ENCODE results near the gene EXD3. TPM values are rescaled to one million over a fixed set of nuclear protein-coding genes. Genes with fewer than 3 reads are reported as not detected.
A peak's percentile ranks its signal among the peaks of the same experiment; 100 is the strongest.

The EXD3 gene
- total and polyA plus RNA-seq, 8 donors = 8.1 to 57.3 (median 13.6) TPM

DNA sequence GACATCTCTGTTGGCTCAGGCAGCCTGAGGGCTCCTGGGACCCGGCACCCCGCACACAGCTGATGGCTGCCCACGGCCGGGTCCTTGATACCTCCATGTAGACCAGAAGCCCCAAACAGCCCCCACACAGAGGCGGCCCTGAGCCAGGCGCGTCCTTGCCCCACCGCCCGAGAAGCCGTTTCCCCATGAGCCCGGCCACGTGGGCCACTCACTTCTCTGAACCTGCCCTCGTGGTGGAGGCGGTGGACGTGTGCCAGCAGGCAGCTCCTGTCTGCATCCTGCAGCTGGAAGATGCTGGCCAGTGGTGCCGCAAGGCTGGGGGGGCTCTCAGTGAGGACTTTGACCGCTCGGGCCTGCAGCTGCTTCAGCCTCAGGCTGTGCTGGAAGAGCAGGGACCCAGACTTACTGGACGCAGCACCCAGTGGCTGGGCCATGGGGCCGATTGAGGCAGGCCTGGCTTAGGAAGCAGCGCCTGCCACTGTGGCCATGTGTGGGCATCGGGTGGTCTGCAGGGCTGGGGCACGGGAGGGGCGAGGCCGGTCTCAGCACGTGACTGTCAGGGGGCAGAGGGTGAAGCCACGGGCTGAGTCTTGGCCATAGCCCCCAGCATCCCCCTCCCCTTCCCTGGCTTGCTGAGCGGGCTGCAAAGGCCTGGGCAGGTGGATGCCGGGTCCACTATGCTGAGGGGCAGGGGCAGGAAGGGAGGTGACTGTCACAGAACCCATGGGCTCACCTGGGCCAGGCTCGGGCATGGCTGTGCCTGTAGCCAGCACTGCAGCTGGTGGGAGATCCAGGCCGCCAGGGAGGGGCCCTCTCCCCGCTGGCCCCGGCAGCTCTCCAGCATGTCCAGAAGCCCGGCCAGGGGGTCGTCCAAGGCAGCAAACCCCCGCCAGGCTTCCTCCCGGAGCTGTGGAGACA is 50.0 kb downstream of the EXD3 start:
- FAIRE-seq = no peak
- Histone ChIP-seq H3K4me1 (no peaks in the 10 kb centered on the region), H3K9me3 (no peaks in the 10 kb centered on the region), H3K27ac (no peak overlapping the region), H3K4me3 (no peak overlapping the region), H3K36me3 (no peaks in the 10 kb centered on the region), H3K27me3 (no peaks in the 10 kb centered on the region)
- DNase-seq = peak in 3 of 6 donors; percentile 13 to 73 (median 53)
- intact Hi-C loops (cut with DNase I) = no loop called here
- TF ChIP-seq, protein P1, sequence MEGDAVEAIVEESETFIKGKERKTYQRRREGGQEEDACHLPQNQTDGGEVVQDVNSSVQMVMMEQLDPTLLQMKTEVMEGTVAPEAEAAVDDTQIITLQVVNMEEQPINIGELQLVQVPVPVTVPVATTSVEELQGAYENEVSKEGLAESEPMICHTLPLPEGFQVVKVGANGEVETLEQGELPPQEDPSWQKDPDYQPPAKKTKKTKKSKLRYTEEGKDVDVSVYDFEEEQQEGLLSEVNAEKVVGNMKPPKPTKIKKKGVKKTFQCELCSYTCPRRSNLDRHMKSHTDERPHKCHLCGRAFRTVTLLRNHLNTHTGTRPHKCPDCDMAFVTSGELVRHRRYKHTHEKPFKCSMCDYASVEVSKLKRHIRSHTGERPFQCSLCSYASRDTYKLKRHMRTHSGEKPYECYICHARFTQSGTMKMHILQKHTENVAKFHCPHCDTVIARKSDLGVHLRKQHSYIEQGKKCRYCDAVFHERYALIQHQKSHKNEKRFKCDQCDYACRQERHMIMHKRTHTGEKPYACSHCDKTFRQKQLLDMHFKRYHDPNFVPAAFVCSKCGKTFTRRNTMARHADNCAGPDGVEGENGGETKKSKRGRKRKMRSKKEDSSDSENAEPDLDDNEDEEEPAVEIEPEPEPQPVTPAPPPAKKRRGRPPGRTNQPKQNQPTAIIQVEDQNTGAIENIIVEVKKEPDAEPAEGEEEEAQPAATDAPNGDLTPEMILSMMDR (IDR thresholded peaks at IDR 0.05) = no peak
- 91 to 94% methylated on average over 33 to 37 of the region's 37 CpGs for whole genome bisulfite sequencing, 2 donors
- no peak for ATAC-seq

DNA sequence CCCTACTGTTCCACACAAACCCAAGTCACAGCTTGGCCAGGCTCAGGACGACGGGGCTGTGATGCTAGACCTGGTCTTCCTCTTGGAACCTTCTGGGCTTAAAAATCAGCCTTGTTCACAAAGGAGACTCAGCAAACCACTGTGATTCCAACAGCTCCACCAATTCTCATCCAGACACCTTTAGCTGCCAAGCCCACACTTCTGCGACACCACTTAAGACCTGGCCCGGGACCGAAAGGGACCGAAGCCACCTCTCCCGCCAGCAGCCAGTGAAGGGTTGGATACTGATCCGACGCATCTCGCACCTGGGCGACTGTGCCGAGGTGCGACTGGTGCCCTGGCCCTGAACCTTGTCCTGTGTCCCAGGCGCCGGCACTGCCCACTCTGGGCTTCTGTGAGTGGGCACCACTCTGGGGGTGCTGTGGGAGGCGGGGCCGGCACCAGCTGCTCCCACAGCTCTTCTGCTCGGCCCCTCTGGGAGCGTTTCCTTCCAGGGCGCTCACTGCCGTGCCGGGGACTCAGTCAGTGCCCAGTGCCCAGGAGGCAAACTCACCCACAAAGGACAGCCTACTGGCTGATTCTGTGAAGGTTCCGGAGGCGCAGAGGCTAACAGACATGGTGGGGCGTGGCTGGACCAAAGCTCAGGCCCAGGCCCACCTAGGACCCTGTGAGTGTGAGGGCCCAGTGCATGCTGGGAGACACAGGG is 50.9 kb downstream of the EXD3 start:
- WGBS, 2 donors = 94 to 95% methylated on average over 25 of the region's 25 CpGs
- Histone ChIP-seq H3K9me3 (no peaks in the 10 kb centered on the region), H3K4me3 (no peak overlapping the region), H3K27ac (no peak overlapping the region), H3K4me1 (no peaks in the 10 kb centered on the region), H3K27me3 (no peaks in the 10 kb centered on the region), H3K36me3 (no peaks in the 10 kb centered on the region)
- intact Hi-C loops (cut with DNase I) = no loop called here
- no peak for FAIRE-seq
- ATAC-seq = no peak
- peak in 3 of 6 donors; percentile 10 to 45 (median 40) for DNase-seq
- TF ChIP-seq, protein P1 (IDR thresholded peaks at IDR 0.05) = no peak

DNA sequence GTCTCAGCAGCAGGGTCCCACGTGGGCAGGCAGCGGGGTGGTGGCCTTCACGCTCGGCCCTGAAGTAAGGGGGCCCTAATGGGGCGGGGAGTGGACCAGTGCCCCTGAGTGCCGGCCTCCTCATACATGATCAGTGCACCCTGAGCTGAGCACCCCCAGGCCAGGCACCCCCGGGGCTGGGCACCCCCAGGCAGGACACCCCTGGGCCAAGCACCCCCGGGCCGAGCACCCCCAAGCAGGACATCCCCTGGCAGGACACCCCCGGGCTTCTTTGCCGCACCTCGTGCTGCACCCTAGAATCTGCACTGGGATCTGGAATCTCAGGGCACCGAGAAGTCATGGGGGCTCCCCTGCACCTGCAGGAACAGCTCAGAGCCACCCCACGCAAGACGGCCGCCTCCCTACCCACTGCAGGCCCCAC is 51.4 kb downstream of the EXD3 start:
- Histone ChIP-seq H3K27ac (no peak overlapping the region), H3K36me3 (no peaks in the 10 kb centered on the region), H3K4me1 (no peaks in the 10 kb centered on the region), H3K27me3 (no peaks in the 10 kb centered on the region), H3K4me3 (no peak overlapping the region), H3K9me3 (no peaks in the 10 kb centered on the region)
- WGBS, 2 donors = 95 to 97% methylated on average over 15 to 16 of the region's 16 CpGs
- ATAC-seq (no peak), FAIRE-seq (no peak), DNase-seq (peak in 3 of 6 donors; percentile 13 to 78 (median 39))
- TF ChIP-seq, protein P1 (IDR thresholded peaks at IDR 0.05) = no peak
- intact Hi-C loops (cut with DNase I) = no loop called here

- 72 to 77% methylated on average over 52 of the region's 52 CpGs for WGBS, 2 donors
- no peaks in the 10 kb centered on the region for H3K27me3 ChIP-seq
- H3K4me3 ChIP-seq = no peak overlapping the region
- H3K4me1 ChIP-seq = no peaks in the 10 kb centered on the region
- peak overlapping the region; percentile 8 to 42 (median 28) for H3K27ac ChIP-seq
- TF ChIP-seq, protein P1 (IDR thresholded peaks at IDR 0.05) = no peak
- DNase-seq = peak in 5 of 6 donors; percentile 9 to 69 (median 41)
- intact Hi-C loops (cut with DNase I) = no loop called here
- no peaks in the 10 kb centered on the region for H3K36me3 ChIP-seq
- peak; percentile 25 to 67 (median 56) for ATAC-seq
- H3K9me3 ChIP-seq = no peaks in the 10 kb centered on the region
- no peak for FAIRE-seq
These were observed 52.0 kb downstream of the EXD3 start for GRCh38 chr9:137370865-137371520.
